Measurements from ENCODE around the gene MTUS2. TPM values are rescaled to one million over a fixed set of nuclear protein-coding genes. Genes with fewer than 3 reads are reported as not detected.

MTUS2 gene
- total RNA-seq, 1 experiment from 2014 or later, result 6.6 TPM

- Histone ChIP-seq H3K9me2 (replicated peaks; ENCODE audit: insufficient read depth, low read length) (no peaks in the 10 kb centered on the region), H3K9ac (ENCODE audit: low read length) (no peak overlapping the region), H4K20me1 (ENCODE audit: insufficient read depth, low read depth, low read length) (no peaks in the 10 kb centered on the region; the same call in 1 of the 2 replicates), H2AFZ (ENCODE audit: low read length) (no peak overlapping the region), H3K4me1 (ENCODE audit: low read length) (no peaks in the 10 kb centered on the region), H3K9me3 (ENCODE audit: low read length) (no peaks in the 10 kb centered on the region), H3K27me3 (ENCODE audit: low read length) (no peaks in the 10 kb centered on the region; the same call in 1 of the 2 replicates), H3K4me2 (ENCODE audit: low read depth, low read length, poor library complexity, severe bottlenecking) (no peak overlapping the region), H3K79me2 (ENCODE audit: low read length) (no peaks in the 10 kb centered on the region), H3K36me3 (ENCODE audit: insufficient read depth, low read length) (no peaks in the 10 kb centered on the region), H3K27ac (ENCODE audit: low read length) (no peak overlapping the region), H3K4me3 (ENCODE audit: low read length) (no peak overlapping the region)
- no peak for DNase-seq
Observed at GRCh38 chr13:28819046-28819730, 951 bp upstream of the MTUS2 start.

GRCh38 chr13:28819735-28820098 is 422 bp upstream of the MTUS2 start:
- H3K4me3 ChIP-seq (ENCODE audit: low read length), result no peak overlapping the region
- no peaks in the 10 kb centered on the region; the same call in 1 of the 2 replicates for H4K20me1 ChIP-seq (ENCODE audit: insufficient read depth, low read depth, low read length)
- H3K79me2 ChIP-seq (ENCODE audit: low read length), result no peaks in the 10 kb centered on the region
- H3K4me1 ChIP-seq (ENCODE audit: low read length), result no peaks in the 10 kb centered on the region
- no peak overlapping the region for H3K9ac ChIP-seq (ENCODE audit: low read length)
- H3K9me2 ChIP-seq (replicated peaks; ENCODE audit: insufficient read depth, low read length), result no peaks in the 10 kb centered on the region
- no peak overlapping the region for H3K27ac ChIP-seq (ENCODE audit: low read length)
- H2AFZ ChIP-seq (ENCODE audit: low read length), result no peak overlapping the region
- no peaks in the 10 kb centered on the region for H3K36me3 ChIP-seq (ENCODE audit: insufficient read depth, low read length)
- no peak overlapping the region for H3K4me2 ChIP-seq (ENCODE audit: low read depth, low read length, poor library complexity, severe bottlenecking)
- H3K9me3 ChIP-seq (ENCODE audit: low read length), result no peaks in the 10 kb centered on the region
- DNase-seq, result peak; percentile 53
- no peaks in the 10 kb centered on the region; the same call in 1 of the 2 replicates for H3K27me3 ChIP-seq (ENCODE audit: low read length)

- Histone ChIP-seq H3K27me3 (ENCODE audit: low read length) (no peaks in the 10 kb centered on the region; the same call in 1 of the 2 replicates), H4K20me1 (ENCODE audit: insufficient read depth, low read depth, low read length) (no peaks in the 10 kb centered on the region; the same call in 1 of the 2 replicates), H2AFZ (ENCODE audit: low read length) (no peak overlapping the region), H3K36me3 (ENCODE audit: insufficient read depth, low read length) (no peaks in the 10 kb centered on the region), H3K9ac (ENCODE audit: low read length) (no peak overlapping the region), H3K4me2 (ENCODE audit: low read depth, low read length, poor library complexity, severe bottlenecking) (no peak overlapping the region), H3K9me3 (ENCODE audit: low read length) (no peaks in the 10 kb centered on the region), H3K4me1 (ENCODE audit: low read length) (no peaks in the 10 kb centered on the region), H3K4me3 (ENCODE audit: low read length) (no peak overlapping the region), H3K79me2 (ENCODE audit: low read length) (no peaks in the 10 kb centered on the region), H3K9me2 (replicated peaks; ENCODE audit: insufficient read depth, low read length) (no peaks in the 10 kb centered on the region), H3K27ac (ENCODE audit: low read length) (no peak overlapping the region)
- DNase-seq, result no peak
Observed at GRCh38 chr13:28822151-28822550, 2.0 kb downstream of the MTUS2 start.

- no peaks in the 10 kb centered on the region for H3K79me2 ChIP-seq (ENCODE audit: low read length)
- no peak for DNase-seq
- no peaks in the 10 kb centered on the region for H3K4me1 ChIP-seq (ENCODE audit: low read length)
- H2AFZ ChIP-seq (ENCODE audit: low read length), result no peak overlapping the region
- H3K4me3 ChIP-seq (ENCODE audit: low read length), result no peak overlapping the region
- H3K9me3 ChIP-seq (ENCODE audit: low read length), result no peaks in the 10 kb centered on the region
- no peak overlapping the region for H3K9ac ChIP-seq (ENCODE audit: low read length)
- H3K36me3 ChIP-seq (ENCODE audit: insufficient read depth, low read length), result no peaks in the 10 kb centered on the region
- H4K20me1 ChIP-seq (ENCODE audit: insufficient read depth, low read depth, low read length), result no peaks in the 10 kb centered on the region; the same call in 1 of the 2 replicates
- no peak overlapping the region for H3K27ac ChIP-seq (ENCODE audit: low read length)
- H3K4me2 ChIP-seq (ENCODE audit: low read depth, low read length, poor library complexity, severe bottlenecking), result no peak overlapping the region
- no peaks in the 10 kb centered on the region for H3K9me2 ChIP-seq (replicated peaks; ENCODE audit: insufficient read depth, low read length)
- no peaks in the 10 kb centered on the region; the same call in 1 of the 2 replicates for H3K27me3 ChIP-seq (ENCODE audit: low read length)
Observed at GRCh38 chr13:28822801-28823200, 2.7 kb downstream of the MTUS2 start.

GRCh38 chr13:28825379-28825778 is 5.2 kb downstream of the MTUS2 start:
- no peaks in the 10 kb centered on the region for H3K36me3 ChIP-seq (ENCODE audit: insufficient read depth, low read length)

GRCh38 chr13:28826368-28826767 is 6.2 kb downstream of the MTUS2 start:
- Histone ChIP-seq H3K9me2 (replicated peaks; ENCODE audit: insufficient read depth, low read length) (no peaks in the 10 kb centered on the region), H3K9me3 (ENCODE audit: low read length) (0 out of 2 replicates have a peak, but pooled peaks cover 11% of the 10 kb centered on the region), H3K4me3 (ENCODE audit: low read length) (no peak overlapping the region), H4K20me1 (ENCODE audit: insufficient read depth, low read depth, low read length) (no peaks in the 10 kb centered on the region), H3K4me1 (ENCODE audit: low read length) (no peaks in the 10 kb centered on the region), H2AFZ (ENCODE audit: low read length) (no peak overlapping the region), H3K4me2 (ENCODE audit: low read depth, low read length, poor library complexity, severe bottlenecking) (no peak overlapping the region), H3K27ac (ENCODE audit: low read length) (no peak overlapping the region), H3K9ac (ENCODE audit: low read length) (no peak overlapping the region), H3K79me2 (ENCODE audit: low read length) (no peaks in the 10 kb centered on the region), H3K27me3 (ENCODE audit: low read length) (no peaks in the 10 kb centered on the region; the same call in 1 of the 2 replicates), H3K36me3 (ENCODE audit: insufficient read depth, low read length) (no peaks in the 10 kb centered on the region)
- no peak for DNase-seq

More at GRCh38 chr13:28825379-28825778, 5.2 kb downstream of the MTUS2 start:
- Histone ChIP-seq H3K9me3 (ENCODE audit: low read length) (0 out of 2 replicates have a peak, but pooled peaks cover 6% of the 10 kb centered on the region), H3K27me3 (ENCODE audit: low read length) (no peaks in the 10 kb centered on the region; the same call in 1 of the 2 replicates), H3K27ac (ENCODE audit: low read length) (no peak overlapping the region), H3K9me2 (replicated peaks; ENCODE audit: insufficient read depth, low read length) (no peaks in the 10 kb centered on the region), H3K4me3 (ENCODE audit: low read length) (no peak overlapping the region), H2AFZ (ENCODE audit: low read length) (no peak overlapping the region), H4K20me1 (ENCODE audit: insufficient read depth, low read depth, low read length) (no peaks in the 10 kb centered on the region; the same call in 1 of the 2 replicates), H3K79me2 (ENCODE audit: low read length) (no peaks in the 10 kb centered on the region), H3K4me2 (ENCODE audit: low read depth, low read length, poor library complexity, severe bottlenecking) (no peak overlapping the region), H3K9ac (ENCODE audit: low read length) (no peak overlapping the region), H3K4me1 (ENCODE audit: low read length) (no peaks in the 10 kb centered on the region)
- DNase-seq, result no peak

- no peaks in the 10 kb centered on the region for H3K79me2 ChIP-seq (ENCODE audit: low read length)
- no peak overlapping the region for H2AFZ ChIP-seq (ENCODE audit: low read length)
- no peaks in the 10 kb centered on the region for H3K27me3 ChIP-seq (ENCODE audit: low read length)
- H3K36me3 ChIP-seq (ENCODE audit: insufficient read depth, low read length), result no peaks in the 10 kb centered on the region
- H4K20me1 ChIP-seq (ENCODE audit: insufficient read depth, low read depth, low read length), result no peaks in the 10 kb centered on the region
- H3K4me2 ChIP-seq (ENCODE audit: low read depth, low read length, poor library complexity, severe bottlenecking), result no peak overlapping the region
- no peaks in the 10 kb centered on the region for H3K4me1 ChIP-seq (ENCODE audit: low read length)
- H3K27ac ChIP-seq (ENCODE audit: low read length), result no peak overlapping the region
- no peak for DNase-seq
- no peaks in the 10 kb centered on the region for H3K9me2 ChIP-seq (replicated peaks; ENCODE audit: insufficient read depth, low read length)
- H3K9ac ChIP-seq (ENCODE audit: low read length), result no peak overlapping the region
- H3K9me3 ChIP-seq (ENCODE audit: low read length), result 0 out of 2 replicates have a peak, but pooled peaks cover 11% of the 10 kb centered on the region
- H3K4me3 ChIP-seq (ENCODE audit: low read length), result no peak overlapping the region
Observed at GRCh38 chr13:28830580-28830979, 10.4 kb downstream of the MTUS2 start.

GRCh38 chr13:28831117-28831516 is 11.0 kb downstream of the MTUS2 start:
- no peaks in the 10 kb centered on the region for H3K9me2 ChIP-seq (replicated peaks; ENCODE audit: insufficient read depth, low read length)
- no peak for DNase-seq
- H3K79me2 ChIP-seq (ENCODE audit: low read length), result no peaks in the 10 kb centered on the region
- no peak overlapping the region for H3K27ac ChIP-seq (ENCODE audit: low read length)
- no peaks in the 10 kb centered on the region for H4K20me1 ChIP-seq (ENCODE audit: insufficient read depth, low read depth, low read length)
- no peaks in the 10 kb centered on the region for H3K27me3 ChIP-seq (ENCODE audit: low read length)
- no peaks in the 10 kb centered on the region for H3K36me3 ChIP-seq (ENCODE audit: insufficient read depth, low read length)
- H3K4me2 ChIP-seq (ENCODE audit: low read depth, low read length, poor library complexity, severe bottlenecking), result no peak overlapping the region
- no peak overlapping the region for H3K4me3 ChIP-seq (ENCODE audit: low read length)
- no peak overlapping the region for H3K9ac ChIP-seq (ENCODE audit: low read length)
- no peak overlapping the region for H2AFZ ChIP-seq (ENCODE audit: low read length)
- H3K4me1 ChIP-seq (ENCODE audit: low read length), result no peaks in the 10 kb centered on the region
- 0 out of 2 replicates have a peak, but pooled peaks cover 11% of the 10 kb centered on the region for H3K9me3 ChIP-seq (ENCODE audit: low read length)

All from Karpas-422 (cell line).